PC-9 (cell line): ENCODE results near the gene ATP5F1B.

Experiments used
- EZH2 ChIP-seq: fragments of 200-600 bp; sonication (generic); IDR thresholded peaks from 2 replicates; pipeline ENCODE4 v1.8.0; 2017; ENCODE audit warnings: antibody characterized with exemption, low read depth
- TF ChIP-seq, protein P1 (sequence below): fragments of 200-600 bp; sonication (generic); conservative IDR thresholded peaks from 2 replicates; pipeline ENCODE4 v1.6.1; 2017; ENCODE audit warnings: mixed run types, antibody characterized with exemption, mild to moderate bottlenecking, moderate library complexity

DNA sequence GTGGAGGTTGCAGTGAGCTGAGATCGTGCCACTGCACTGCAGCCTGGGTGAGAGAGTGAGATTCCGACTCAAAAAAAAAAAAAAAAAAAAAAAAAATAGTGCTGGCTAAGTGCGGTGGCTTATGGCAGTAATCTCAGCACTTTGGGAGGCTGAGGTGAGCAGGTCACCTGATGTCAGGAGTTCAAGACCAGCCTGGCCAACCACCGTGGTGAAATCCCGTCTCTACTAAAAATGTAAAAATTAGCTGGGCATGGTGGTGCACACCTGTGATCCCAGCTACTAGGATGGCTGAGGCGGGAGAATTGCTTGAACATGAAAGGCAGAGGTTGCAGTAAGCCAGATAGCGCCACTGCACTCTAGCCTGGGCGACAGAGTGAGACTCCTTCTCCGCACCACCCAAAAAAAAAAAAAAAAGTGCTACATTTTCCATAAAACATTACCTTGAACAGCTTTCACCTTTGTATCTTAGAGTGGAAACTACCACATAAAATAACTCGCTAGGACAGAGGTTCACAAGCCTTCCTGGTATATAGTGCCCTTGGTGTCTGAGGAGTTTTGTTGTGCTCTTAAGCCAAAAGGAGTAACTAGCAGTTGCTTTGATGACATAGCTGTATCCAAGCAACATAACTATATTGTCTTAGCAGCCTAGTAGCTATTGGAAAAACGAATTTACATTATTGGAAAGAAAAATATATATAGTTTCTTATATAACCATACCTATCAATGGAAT is 31.2 kb upstream of the ATP5F1B start:
- TF ChIP-seq, protein P1, sequence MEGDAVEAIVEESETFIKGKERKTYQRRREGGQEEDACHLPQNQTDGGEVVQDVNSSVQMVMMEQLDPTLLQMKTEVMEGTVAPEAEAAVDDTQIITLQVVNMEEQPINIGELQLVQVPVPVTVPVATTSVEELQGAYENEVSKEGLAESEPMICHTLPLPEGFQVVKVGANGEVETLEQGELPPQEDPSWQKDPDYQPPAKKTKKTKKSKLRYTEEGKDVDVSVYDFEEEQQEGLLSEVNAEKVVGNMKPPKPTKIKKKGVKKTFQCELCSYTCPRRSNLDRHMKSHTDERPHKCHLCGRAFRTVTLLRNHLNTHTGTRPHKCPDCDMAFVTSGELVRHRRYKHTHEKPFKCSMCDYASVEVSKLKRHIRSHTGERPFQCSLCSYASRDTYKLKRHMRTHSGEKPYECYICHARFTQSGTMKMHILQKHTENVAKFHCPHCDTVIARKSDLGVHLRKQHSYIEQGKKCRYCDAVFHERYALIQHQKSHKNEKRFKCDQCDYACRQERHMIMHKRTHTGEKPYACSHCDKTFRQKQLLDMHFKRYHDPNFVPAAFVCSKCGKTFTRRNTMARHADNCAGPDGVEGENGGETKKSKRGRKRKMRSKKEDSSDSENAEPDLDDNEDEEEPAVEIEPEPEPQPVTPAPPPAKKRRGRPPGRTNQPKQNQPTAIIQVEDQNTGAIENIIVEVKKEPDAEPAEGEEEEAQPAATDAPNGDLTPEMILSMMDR: no peak
- TF ChIP-seq EZH2: no peak
